ENCODE data around the gene SHH. TPM values are rescaled to one million over a fixed set of nuclear protein-coding genes. Genes with fewer than 3 reads are reported as not detected.
"Not testable (repeated sequence)": the region's sequence is repeated elsewhere in the genome, so short reads cannot be mapped to it uniquely, and the experiment has no call there.

The SHH gene
- total RNA-seq, 3 donors from 2014 or later: 2.4 to 9.6 (median 6.6) TPM

DNA sequence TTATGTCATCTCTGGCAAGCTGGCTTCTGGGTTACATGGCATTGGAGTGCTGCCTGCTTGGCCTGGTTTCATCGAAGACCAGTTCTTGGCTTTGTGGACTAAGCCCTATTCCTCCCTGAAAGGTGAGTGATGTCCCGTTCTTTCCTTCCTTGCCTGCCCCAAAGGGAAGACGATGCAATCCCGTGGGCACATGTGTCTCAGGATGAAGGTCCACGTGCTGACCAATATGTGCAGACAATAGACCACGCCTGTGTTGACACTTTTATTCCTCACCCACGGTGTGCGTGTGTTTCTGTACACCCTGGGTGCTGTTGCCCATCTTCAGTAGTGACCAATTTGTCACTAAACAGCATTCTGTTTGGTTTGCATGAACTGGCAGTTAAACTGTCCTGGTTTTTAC, 28.6 kb upstream of the SHH start:
- Histone ChIP-seq H3K36me3 (ENCODE audit: low read depth) (no peaks in the 10 kb centered on the region), H3K4me3 (no peak overlapping the region), H3K4me1 (ENCODE audit: low read depth) (peaks cover 10% of the 10 kb centered on the region), H3K9me3 (no peaks in the 10 kb centered on the region)
- intact Hi-C loops (cut with DNase I, micrococcal nuclease): no loop called here
- ATAC-seq: no peak
- TF ChIP-seq, protein P1, sequence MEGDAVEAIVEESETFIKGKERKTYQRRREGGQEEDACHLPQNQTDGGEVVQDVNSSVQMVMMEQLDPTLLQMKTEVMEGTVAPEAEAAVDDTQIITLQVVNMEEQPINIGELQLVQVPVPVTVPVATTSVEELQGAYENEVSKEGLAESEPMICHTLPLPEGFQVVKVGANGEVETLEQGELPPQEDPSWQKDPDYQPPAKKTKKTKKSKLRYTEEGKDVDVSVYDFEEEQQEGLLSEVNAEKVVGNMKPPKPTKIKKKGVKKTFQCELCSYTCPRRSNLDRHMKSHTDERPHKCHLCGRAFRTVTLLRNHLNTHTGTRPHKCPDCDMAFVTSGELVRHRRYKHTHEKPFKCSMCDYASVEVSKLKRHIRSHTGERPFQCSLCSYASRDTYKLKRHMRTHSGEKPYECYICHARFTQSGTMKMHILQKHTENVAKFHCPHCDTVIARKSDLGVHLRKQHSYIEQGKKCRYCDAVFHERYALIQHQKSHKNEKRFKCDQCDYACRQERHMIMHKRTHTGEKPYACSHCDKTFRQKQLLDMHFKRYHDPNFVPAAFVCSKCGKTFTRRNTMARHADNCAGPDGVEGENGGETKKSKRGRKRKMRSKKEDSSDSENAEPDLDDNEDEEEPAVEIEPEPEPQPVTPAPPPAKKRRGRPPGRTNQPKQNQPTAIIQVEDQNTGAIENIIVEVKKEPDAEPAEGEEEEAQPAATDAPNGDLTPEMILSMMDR (IDR thresholded peaks at IDR 0.05): no peak
- no peak for DNase-seq

DNA sequence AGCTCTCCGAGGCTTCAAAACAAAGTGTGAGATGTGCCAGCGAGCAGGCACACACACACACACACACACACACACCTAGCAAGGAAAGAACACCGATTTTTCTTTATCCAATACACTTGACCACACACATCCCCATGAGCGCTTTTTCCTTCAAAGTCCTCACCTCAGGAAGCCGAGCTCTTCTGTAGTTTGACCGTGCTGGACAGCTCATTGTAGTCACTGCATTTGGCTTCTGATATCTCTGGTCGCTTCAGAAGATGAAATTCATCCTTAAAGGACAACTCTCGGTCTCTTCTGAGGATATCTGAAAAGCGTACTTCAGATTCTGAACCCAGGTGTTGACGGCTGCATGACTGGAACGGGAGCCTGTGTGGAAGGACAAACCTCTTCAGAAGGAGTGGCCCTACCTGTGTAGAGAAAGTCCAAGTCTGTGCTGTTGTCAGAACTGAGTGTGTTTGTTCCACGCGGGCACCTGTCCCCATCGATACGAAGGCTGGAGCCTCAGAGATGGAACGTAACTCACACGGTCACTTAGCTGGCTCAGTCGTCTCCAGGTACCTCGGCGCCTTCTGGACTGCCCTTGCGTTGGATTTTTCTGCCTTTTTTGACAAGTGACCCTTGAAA, 28.1 kb upstream of the SHH start:
- DNase-seq (no peak), ATAC-seq (no peak)
- Histone ChIP-seq H3K4me1 (ENCODE audit: low read depth) (peaks cover 10% of the 10 kb centered on the region), H3K4me3 (no peak overlapping the region), H3K36me3 (ENCODE audit: low read depth) (no peaks in the 10 kb centered on the region), H3K9me3 (no peaks in the 10 kb centered on the region)
- TF ChIP-seq, protein P1 (IDR thresholded peaks at IDR 0.05): no peak
- intact Hi-C loops (cut with DNase I, micrococcal nuclease): no loop called here

DNA sequence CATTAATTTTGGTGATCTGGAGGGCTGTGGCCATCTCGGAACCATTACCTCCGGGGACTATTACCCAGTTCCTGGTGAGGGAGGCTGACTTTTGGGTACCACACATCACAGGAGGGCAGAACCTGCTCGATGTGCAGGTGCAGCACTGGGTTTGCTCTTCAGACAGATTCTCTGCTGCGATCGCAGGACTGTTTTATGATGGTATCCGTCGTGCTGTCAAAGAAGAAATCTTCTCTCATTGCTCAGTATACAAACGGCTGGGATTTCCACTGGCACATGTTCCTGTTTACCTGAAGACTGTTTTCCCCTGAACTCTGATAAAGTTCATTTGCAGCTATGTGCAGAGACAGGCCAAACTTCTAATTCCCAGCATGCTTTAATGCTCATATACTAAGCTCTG, 27.2 kb upstream of the SHH start:
- no peak for ATAC-seq

DNA sequence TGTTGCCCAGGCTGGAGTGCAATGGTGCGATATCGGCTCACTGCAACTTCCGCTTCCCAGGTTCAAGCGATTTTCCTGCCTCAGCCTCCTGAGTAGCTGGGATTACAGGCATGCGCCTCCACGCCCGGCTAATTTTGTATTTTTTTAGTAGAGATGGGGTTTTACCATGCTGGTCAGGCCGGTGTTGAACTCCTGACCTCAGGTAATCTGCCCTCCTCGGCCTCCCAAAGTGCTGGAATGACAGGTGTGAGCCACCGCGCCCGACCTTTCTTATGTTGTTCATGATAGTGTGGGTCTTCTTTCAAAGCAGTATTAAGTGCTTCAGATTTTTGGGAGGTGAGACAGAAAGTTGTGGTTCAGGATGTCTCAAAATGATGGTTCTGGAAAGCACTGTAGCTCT, 26.0 kb upstream of the SHH start:
- H3K4me3 ChIP-seq; DNase-seq; H3K36me3 ChIP-seq (ENCODE audit: low read depth); H3K4me1 ChIP-seq (ENCODE audit: low read depth); ATAC-seq; H3K9me3 ChIP-seq; intact Hi-C loops (cut with DNase I, micrococcal nuclease): not testable (repeated sequence)

More for the DNA sequence above, 27.2 kb upstream of the SHH start:
- intact Hi-C loops (cut with DNase I, micrococcal nuclease): no loop called here
- Histone ChIP-seq H3K4me3 (no peak overlapping the region), H3K4me1 (ENCODE audit: low read depth) (peaks cover 5% of the 10 kb centered on the region), H3K9me3 (no peaks in the 10 kb centered on the region), H3K36me3 (ENCODE audit: low read depth) (no peaks in the 10 kb centered on the region)
- DNase-seq: no peak
- TF ChIP-seq, protein P1 (IDR thresholded peaks at IDR 0.05): no peak

DNA sequence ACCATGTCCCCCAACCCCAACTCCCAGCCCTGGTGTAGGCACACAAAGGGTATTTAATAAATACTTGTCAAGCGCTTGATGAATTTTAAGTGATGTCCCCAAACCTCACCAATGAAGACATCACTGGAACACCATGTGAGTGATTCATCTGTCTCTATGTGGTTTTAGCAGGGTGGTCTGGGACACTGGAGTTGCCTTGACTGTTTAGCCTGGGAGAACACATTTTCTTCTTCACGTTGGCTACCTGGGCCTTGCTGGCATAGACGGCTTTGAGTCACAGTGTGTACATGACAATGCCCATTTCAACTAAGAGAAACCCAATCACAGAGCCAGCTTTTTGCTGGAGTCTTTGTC, 24.8 kb upstream of the SHH start:
- ATAC-seq: no peak
- intact Hi-C loops (cut with DNase I, micrococcal nuclease): no loop called here
- DNase-seq: no peak
- H3K9me3 ChIP-seq: no peaks in the 10 kb centered on the region
- no peaks in the 10 kb centered on the region for H3K4me1 ChIP-seq (ENCODE audit: low read depth)
- no peak overlapping the region for H3K4me3 ChIP-seq
- TF ChIP-seq, protein P1 (IDR thresholded peaks at IDR 0.05): no peak
- H3K36me3 ChIP-seq (ENCODE audit: low read depth): no peaks in the 10 kb centered on the region

DNA sequence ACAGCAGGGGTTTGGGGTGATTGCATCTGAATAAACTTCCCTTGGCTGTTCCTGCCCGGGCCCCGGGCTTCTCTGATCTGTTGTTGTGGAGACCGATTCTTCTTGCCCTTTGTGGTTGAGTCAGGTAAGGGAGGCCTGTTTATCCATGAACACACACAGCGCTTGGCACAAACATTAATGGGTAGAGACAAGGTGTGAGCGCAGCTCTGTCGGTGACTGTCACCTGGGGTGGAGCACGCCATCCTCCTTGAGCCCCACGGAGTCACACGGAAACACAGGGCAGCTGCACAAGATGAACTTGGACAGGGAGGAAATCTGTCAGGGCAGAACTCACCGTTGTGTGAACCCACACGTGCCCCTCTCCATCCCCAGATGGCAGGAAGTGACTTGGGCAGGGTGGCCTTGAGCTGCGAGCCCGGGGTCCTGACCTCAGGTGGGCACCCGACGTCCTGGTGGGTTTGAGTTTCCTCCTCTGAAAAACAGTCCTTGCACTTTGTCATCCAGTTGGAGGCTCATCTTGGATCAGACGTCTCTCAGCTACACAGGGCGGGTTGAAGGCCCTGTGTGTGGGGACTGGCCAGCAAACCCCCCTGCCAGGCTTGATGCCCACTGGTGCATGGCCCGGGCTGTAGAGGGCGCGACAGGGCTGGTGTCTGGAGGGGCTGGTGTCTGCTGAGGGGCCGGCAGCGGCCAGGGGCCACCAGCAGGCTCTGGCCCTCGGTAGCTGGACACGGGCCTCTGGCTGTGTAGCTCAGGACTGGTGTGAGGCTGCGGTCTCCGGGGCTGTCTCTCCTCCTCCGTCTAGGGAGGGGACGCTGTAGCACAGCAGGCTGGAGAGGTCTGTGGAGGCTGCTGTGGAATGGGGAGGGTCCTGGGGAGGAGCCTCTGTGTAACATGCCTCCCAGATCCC, 24.2 kb upstream of the SHH start:
- H3K4me3 ChIP-seq: no peak overlapping the region
- H3K9me3 ChIP-seq: no peaks in the 10 kb centered on the region
- DNase-seq (no peak), ATAC-seq (no peak)
- H3K36me3 ChIP-seq (ENCODE audit: low read depth): no peaks in the 10 kb centered on the region
- TF ChIP-seq, protein P1 (IDR thresholded peaks at IDR 0.05): no peak
- H3K4me1 ChIP-seq (ENCODE audit: low read depth): no peaks in the 10 kb centered on the region
- intact Hi-C loops (cut with DNase I, micrococcal nuclease): no loop called here

Data from mucosa of descending colon (tissue), 3 donors.